ENCODE results near the gene TCHH. TPM values are rescaled to one million over a fixed set of nuclear protein-coding genes. Genes with fewer than 3 reads are reported as not detected.
"Not testable (repeated sequence)": the region's sequence is repeated elsewhere in the genome, so short reads cannot be mapped to it uniquely, and the experiment has no call there.

Gene TCHH
- total RNA-seq, 3 donors from 2014 or later: 0.05 to 0.09 TPM; not detected in 1

GRCh38 chr1:152159144-152159543 lies 43.9 kb upstream of the TCHH start, which contains the start of gene RPTN:
Gene RPTN (minus strand): TSS chr1:152159228. CDS start chr1:152157889, 1,339 bp downstream.
- DNase-seq: no peak
- no peak for TF ChIP-seq CTCF (IDR thresholded peaks at IDR 0.05)
- Histone ChIP-seq H3K4me3 (no peak within 1 kb of the TSS), H3K9me3 (no peaks in the 10 kb centered on the region), H3K36me3 (ENCODE audit: low read depth) (no peaks in the 10 kb centered on the region), H3K4me1 (ENCODE audit: low read depth) (no peaks in the 10 kb centered on the region)
- intact Hi-C loops (cut with DNase I, micrococcal nuclease): no loop called here
- no peak for ATAC-seq

GRCh38 chr1:152153996-152154395 lies 38.8 kb upstream of the TCHH start:
- DNase-seq: no peak
- H3K9me3 ChIP-seq: no peaks in the 10 kb centered on the region
- no peaks in the 10 kb centered on the region for H3K4me1 ChIP-seq (ENCODE audit: low read depth)
- ATAC-seq: no peak
- no peaks in the 10 kb centered on the region for H3K36me3 ChIP-seq (ENCODE audit: low read depth)
- intact Hi-C loops (cut with DNase I, micrococcal nuclease): no loop called here
- H3K4me3 ChIP-seq: no peak overlapping the region
- TF ChIP-seq CTCF (IDR thresholded peaks at IDR 0.05): no peak

- no peaks in the 10 kb centered on the region for H3K4me1 ChIP-seq (ENCODE audit: low read depth)
- TF ChIP-seq CTCF (IDR thresholded peaks at IDR 0.05): no peak
- H3K36me3 ChIP-seq (ENCODE audit: low read depth): no peaks in the 10 kb centered on the region
- no peak for DNase-seq
- no peak overlapping the region for H3K4me3 ChIP-seq
- peaks cover 19% of the 10 kb centered on the region for H3K9me3 ChIP-seq
- intact Hi-C loops (cut with DNase I, micrococcal nuclease): no loop called here
- ATAC-seq: no peak
Observed at GRCh38 chr1:152151646-152152045, 36.4 kb upstream of the TCHH start.

- no peak for ATAC-seq
- H3K36me3 ChIP-seq (ENCODE audit: low read depth): no peaks in the 10 kb centered on the region
- no peak for TF ChIP-seq CTCF (IDR thresholded peaks at IDR 0.05)
- DNase-seq: no peak
- no peak overlapping the region for H3K4me3 ChIP-seq
- H3K4me1 ChIP-seq (ENCODE audit: low read depth): no peaks in the 10 kb centered on the region
- intact Hi-C loops (cut with DNase I, micrococcal nuclease): no loop called here
- peaks cover 19% of the 10 kb centered on the region for H3K9me3 ChIP-seq
Observed at GRCh38 chr1:152148981-152149380, 33.7 kb upstream of the TCHH start.

- no peak for ATAC-seq
- Histone ChIP-seq H3K36me3 (ENCODE audit: low read depth) (no peaks in the 10 kb centered on the region), H3K4me1 (ENCODE audit: low read depth) (no peaks in the 10 kb centered on the region), H3K4me3 (no peak overlapping the region), H3K9me3 (peaks cover 19% of the 10 kb centered on the region)
- no peak for DNase-seq
- intact Hi-C loops (cut with DNase I, micrococcal nuclease): no loop called here
- TF ChIP-seq CTCF (IDR thresholded peaks at IDR 0.05): no peak
Observed at GRCh38 chr1:152148051-152148450, 32.8 kb upstream of the TCHH start.

GRCh38 chr1:152145769-152146168 lies 30.5 kb upstream of the TCHH start:
- ATAC-seq: no peak

GRCh38 chr1:152144674-152145183 lies 29.5 kb upstream of the TCHH start:
- intact Hi-C loops (cut with DNase I, micrococcal nuclease); H3K4me1 ChIP-seq (ENCODE audit: low read depth); H3K4me3 ChIP-seq; H3K36me3 ChIP-seq (ENCODE audit: low read depth); ATAC-seq: not testable (repeated sequence)
- H3K9me3 ChIP-seq: peaks cover 19% of the 10 kb centered on the region
- peak in 1 of 3 donors; percentile 42 for DNase-seq

More at GRCh38 chr1:152145769-152146168, 30.5 kb upstream of the TCHH start:
- TF ChIP-seq CTCF (IDR thresholded peaks at IDR 0.05): no peak
- Histone ChIP-seq H3K4me1 (ENCODE audit: low read depth) (no peaks in the 10 kb centered on the region), H3K4me3 (no peak overlapping the region), H3K36me3 (ENCODE audit: low read depth) (no peaks in the 10 kb centered on the region), H3K9me3 (peaks cover 19% of the 10 kb centered on the region)
- no peak for DNase-seq
- intact Hi-C loops (cut with DNase I, micrococcal nuclease): no loop called here
